ENCODE data around the gene ACACA.

DNA sequence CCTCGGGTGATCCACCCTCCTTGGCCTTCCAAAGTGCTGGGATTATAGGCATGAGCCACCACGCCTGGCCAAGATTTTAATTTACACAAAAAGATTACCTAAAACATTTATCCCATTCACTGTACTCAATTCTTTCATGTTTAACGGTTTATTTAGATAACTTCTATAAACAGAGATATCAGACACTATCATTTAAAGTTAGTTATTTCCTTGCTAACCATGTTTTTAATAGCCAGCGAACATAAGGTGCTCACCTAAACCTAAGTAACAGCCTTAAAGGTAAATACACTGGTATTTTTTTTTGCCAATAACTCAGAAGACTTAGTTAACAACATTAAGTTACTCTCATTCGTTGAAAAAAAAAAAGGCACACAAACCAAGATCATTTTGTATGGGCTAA, 112.9 kb downstream of the ACACA start:
- TF ChIP-seq, protein P1, sequence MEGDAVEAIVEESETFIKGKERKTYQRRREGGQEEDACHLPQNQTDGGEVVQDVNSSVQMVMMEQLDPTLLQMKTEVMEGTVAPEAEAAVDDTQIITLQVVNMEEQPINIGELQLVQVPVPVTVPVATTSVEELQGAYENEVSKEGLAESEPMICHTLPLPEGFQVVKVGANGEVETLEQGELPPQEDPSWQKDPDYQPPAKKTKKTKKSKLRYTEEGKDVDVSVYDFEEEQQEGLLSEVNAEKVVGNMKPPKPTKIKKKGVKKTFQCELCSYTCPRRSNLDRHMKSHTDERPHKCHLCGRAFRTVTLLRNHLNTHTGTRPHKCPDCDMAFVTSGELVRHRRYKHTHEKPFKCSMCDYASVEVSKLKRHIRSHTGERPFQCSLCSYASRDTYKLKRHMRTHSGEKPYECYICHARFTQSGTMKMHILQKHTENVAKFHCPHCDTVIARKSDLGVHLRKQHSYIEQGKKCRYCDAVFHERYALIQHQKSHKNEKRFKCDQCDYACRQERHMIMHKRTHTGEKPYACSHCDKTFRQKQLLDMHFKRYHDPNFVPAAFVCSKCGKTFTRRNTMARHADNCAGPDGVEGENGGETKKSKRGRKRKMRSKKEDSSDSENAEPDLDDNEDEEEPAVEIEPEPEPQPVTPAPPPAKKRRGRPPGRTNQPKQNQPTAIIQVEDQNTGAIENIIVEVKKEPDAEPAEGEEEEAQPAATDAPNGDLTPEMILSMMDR (conservative IDR thresholded peaks at IDR 0.05): no peak
- TF ChIP-seq ZFX (IDR thresholded peaks at IDR 0.05): no peak

All from C4-2B (cell line).